ENCODE measurements around the gene GMPR.

The GMPR gene

DNA sequence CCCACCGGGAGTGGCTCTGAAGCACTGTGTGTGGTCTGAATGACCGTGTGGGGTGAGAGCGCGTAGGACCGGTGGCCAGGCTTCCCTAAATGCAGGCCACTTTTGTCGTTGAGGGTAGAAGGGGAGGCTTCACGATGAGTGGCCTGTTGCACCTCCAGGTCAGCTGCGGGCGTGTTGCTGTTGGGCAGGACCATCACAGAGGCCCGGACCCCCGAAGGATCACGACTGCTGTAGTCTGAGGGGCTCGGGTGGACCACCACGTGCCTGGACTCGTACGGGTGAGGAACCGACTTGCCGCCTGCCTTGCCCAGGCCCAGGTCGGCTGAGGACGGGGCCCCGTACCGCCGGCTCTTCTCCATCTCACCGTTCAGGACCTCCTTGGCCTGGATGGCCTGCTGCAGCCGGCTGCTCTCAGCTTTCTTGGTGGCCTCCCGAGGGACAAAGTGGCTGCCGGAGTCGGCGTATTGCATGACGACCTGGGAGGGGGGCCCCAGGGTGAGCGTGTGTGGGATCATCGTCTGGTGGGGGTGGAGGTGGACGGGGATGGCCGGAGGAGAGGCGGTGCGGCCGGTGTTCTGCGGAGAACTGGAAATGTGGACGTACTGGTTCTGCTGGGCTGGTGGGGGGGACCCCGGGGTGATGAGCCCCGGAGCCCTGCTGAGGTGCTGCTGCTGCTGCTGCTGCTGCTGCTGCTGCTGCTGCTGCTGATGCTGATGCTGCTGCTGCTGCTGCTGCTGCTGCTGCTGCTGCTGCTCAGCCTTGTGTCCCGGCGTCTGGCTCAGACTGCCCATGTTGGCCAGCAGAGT, 88.8 kb downstream of the GMPR start:
- DNase-seq (ENCODE audit: low read depth, low spot score): no peak
- Histone ChIP-seq H3K9me3 (ENCODE audit: control insufficient read depth, insufficient read depth, low read length) (no peaks in the 10 kb centered on the region), H3K36me3 (ENCODE audit: control insufficient read depth, insufficient read depth, low read length) (no peaks in the 10 kb centered on the region), H3K4me1 (ENCODE audit: control insufficient read depth, insufficient read depth, low read length) (peaks cover 2% of the 10 kb centered on the region; the same call in 1 of the 2 replicates), H3K27ac (ENCODE audit: low read length) (no peak overlapping the region), H3K4me3 (ENCODE audit: low read length) (no peak overlapping the region), H3K27me3 (ENCODE audit: control insufficient read depth, insufficient read depth, low read length) (no peaks in the 10 kb centered on the region)
- no CpG with 5 or more reads among the region's 43 CpGs for WGBS (ENCODE audit: insufficient coverage, insufficient read length)

DNA sequence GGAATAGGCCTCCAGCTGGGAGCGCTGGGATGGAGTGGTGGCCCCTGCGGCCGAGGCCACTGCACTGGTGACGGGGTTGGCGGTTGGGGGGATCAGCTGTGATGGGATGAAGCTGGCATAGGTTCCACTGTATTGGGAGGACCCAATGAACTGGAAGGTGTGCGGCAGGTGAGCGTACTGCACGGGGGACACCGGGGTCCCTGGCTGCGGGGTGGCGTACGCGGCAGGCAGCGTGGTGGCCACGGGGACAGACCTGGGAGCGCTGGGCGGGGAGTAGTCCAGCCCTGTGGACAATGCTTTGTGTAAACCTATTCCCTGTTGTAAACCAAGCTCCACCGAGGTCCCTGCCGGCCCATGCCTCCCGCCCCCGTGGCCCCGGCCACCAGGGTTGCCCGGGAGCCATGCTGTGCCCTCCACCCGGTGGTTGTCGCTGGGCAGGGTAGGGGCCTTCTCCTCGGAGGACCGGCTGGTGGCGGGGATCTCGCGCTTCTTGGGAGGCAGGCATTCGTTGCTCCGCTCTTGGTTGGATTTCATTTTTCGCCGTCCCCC, 89.5 kb downstream of the GMPR start:
- no peak overlapping the region for H3K27ac ChIP-seq (ENCODE audit: low read length)
- no peaks in the 10 kb centered on the region for H3K4me1 ChIP-seq (ENCODE audit: control insufficient read depth, insufficient read depth, low read length)
- no peaks in the 10 kb centered on the region for H3K27me3 ChIP-seq (ENCODE audit: control insufficient read depth, insufficient read depth, low read length)
- H3K4me3 ChIP-seq (ENCODE audit: low read length): no peak overlapping the region
- H3K9me3 ChIP-seq (ENCODE audit: control insufficient read depth, insufficient read depth, low read length): no peaks in the 10 kb centered on the region
- WGBS (ENCODE audit: insufficient coverage, insufficient read length): no CpG with 5 or more reads among the region's 34 CpGs
- no peak for DNase-seq (ENCODE audit: low read depth, low spot score)
- H3K36me3 ChIP-seq (ENCODE audit: control insufficient read depth, insufficient read depth, low read length): no peaks in the 10 kb centered on the region

DNA sequence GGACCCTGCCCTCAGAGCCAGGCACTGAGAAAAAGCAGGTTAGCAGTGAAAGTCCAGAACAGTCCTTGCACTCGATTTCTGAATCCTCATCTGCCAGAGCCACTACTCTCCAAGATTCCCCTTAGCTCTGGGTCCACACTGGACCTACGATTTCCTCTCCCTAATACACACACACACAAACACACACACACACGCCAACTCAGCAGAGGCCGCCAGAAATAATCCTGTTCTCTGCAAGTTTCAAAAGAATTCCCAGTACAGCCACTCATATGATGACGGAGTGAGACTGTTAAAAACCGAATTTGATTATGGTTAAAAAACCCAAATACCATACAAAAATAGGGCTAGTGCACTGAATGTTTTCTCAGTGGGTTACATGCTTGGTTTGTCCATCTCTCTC, 90.8 kb downstream of the GMPR start:
- no peaks in the 10 kb centered on the region for H3K9me3 ChIP-seq (ENCODE audit: control insufficient read depth, insufficient read depth, low read length)
- WGBS (ENCODE audit: insufficient coverage, insufficient read length): no CpG with 5 or more reads among the region's 6 CpGs
- H3K4me3 ChIP-seq (ENCODE audit: low read length): no peak overlapping the region
- no peaks in the 10 kb centered on the region for H3K27me3 ChIP-seq (ENCODE audit: control insufficient read depth, insufficient read depth, low read length)
- no peaks in the 10 kb centered on the region for H3K4me1 ChIP-seq (ENCODE audit: control insufficient read depth, insufficient read depth, low read length)
- H3K27ac ChIP-seq (ENCODE audit: low read length): no peak overlapping the region
- no peaks in the 10 kb centered on the region for H3K36me3 ChIP-seq (ENCODE audit: control insufficient read depth, insufficient read depth, low read length)
- no peak for DNase-seq (ENCODE audit: low read depth, low spot score)

DNA sequence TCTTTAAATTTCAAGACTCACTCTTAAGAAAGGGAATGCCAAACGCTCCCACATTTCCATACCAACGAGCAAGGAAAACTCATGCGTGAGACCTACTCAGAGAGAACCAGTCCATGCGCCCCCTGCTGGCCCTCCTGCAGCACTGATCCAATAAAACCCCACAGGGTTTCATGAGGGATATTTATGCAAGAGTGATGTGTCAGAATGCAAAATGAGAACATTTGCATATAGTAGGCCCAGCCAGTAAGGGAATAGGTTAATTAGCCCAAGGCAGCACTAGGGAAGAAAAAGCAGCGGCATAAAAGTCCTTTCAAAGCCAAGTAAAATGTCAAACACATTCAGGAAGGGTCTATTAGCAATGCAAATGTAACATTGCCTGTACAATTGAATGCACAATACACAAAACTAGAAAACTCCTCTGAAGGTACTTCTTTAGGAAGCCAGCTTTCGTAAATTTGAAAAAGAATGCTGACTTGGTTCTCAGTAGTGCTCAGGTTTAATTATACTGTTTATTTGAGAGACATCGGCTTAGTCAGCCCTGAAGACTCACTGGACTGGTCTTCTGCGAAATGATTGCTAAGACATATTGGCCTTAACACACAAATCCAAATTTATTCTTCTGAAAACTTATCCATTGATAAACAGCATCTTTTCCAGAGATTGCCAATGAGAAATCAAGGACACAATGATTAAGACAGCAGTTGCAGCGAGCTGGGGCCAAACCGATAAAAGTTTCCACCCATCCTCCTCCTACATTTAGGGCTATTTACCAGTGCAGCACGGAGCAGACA, 93.2 kb downstream of the GMPR start:
- Histone ChIP-seq H3K27ac (ENCODE audit: low read length) (no peak overlapping the region), H3K9me3 (ENCODE audit: control insufficient read depth, insufficient read depth, low read length) (no peaks in the 10 kb centered on the region), H3K4me1 (ENCODE audit: control insufficient read depth, insufficient read depth, low read length) (no peaks in the 10 kb centered on the region), H3K4me3 (ENCODE audit: low read length) (no peak overlapping the region), H3K27me3 (ENCODE audit: control insufficient read depth, insufficient read depth, low read length) (no peaks in the 10 kb centered on the region), H3K36me3 (ENCODE audit: control insufficient read depth, insufficient read depth, low read length) (no peaks in the 10 kb centered on the region)
- no peak for DNase-seq (ENCODE audit: low read depth, low spot score)
- no CpG with 5 or more reads among the region's 11 CpGs for WGBS (ENCODE audit: insufficient coverage, insufficient read length)

DNA sequence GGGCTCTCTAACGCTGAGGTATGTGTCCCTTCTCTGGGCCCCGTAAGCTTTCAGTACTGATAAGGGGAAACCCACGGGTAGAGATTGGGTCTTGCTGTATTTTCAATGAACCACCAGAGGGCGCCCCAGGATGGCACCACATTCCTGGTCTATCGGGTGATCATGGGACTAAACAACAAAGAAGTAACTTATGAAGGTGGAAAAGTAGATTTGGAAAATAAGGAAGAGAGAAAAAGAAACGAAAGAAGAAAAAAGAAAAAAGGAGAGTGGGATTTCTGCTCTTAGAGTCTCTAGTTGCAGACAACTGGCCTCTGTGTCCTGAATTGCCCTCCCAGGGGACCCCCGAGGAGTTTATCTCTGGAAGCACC, 93.8 kb downstream of the GMPR start:
- Histone ChIP-seq H3K27ac (ENCODE audit: low read length) (no peak overlapping the region), H3K27me3 (ENCODE audit: control insufficient read depth, insufficient read depth, low read length) (no peaks in the 10 kb centered on the region), H3K36me3 (ENCODE audit: control insufficient read depth, insufficient read depth, low read length) (no peaks in the 10 kb centered on the region), H3K9me3 (ENCODE audit: control insufficient read depth, insufficient read depth, low read length) (no peaks in the 10 kb centered on the region), H3K4me1 (ENCODE audit: control insufficient read depth, insufficient read depth, low read length) (no peaks in the 10 kb centered on the region), H3K4me3 (ENCODE audit: low read length) (no peak overlapping the region)
- WGBS (ENCODE audit: insufficient coverage, insufficient read length): 100% methylated on average over 1 of the region's 7 CpGs
- DNase-seq (ENCODE audit: low read depth, low spot score): no peak

DNA sequence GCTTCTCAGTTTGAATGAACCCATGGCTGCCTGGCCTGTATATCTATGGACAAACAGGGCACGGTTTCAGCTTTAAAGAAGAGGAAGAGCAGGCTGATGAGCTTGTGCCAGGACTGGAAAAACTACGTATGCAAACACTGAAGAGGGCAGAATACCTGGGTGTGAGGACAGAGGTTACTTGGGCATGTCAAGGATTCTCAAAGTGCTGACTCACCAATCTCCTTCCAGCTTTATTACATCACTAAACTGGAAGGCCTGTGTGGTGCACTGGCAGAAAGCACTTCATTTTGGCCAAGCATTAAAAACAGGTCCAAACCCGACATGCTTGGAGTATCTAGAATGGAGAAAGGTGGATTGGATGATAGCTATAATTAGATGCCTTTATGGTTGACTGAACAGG, 95.2 kb downstream of the GMPR start:
- H3K9me3 ChIP-seq (ENCODE audit: control insufficient read depth, insufficient read depth, low read length): no peaks in the 10 kb centered on the region
- no CpG with 5 or more reads among the region's 3 CpGs for WGBS (ENCODE audit: insufficient coverage, insufficient read length)
- no peak overlapping the region for H3K27ac ChIP-seq (ENCODE audit: low read length)
- no peak overlapping the region for H3K4me3 ChIP-seq (ENCODE audit: low read length)
- H3K36me3 ChIP-seq (ENCODE audit: control insufficient read depth, insufficient read depth, low read length): no peaks in the 10 kb centered on the region
- H3K27me3 ChIP-seq (ENCODE audit: control insufficient read depth, insufficient read depth, low read length): no peaks in the 10 kb centered on the region
- no peaks in the 10 kb centered on the region for H3K4me1 ChIP-seq (ENCODE audit: control insufficient read depth, insufficient read depth, low read length)
- DNase-seq (ENCODE audit: low read depth, low spot score): no peak

DNA sequence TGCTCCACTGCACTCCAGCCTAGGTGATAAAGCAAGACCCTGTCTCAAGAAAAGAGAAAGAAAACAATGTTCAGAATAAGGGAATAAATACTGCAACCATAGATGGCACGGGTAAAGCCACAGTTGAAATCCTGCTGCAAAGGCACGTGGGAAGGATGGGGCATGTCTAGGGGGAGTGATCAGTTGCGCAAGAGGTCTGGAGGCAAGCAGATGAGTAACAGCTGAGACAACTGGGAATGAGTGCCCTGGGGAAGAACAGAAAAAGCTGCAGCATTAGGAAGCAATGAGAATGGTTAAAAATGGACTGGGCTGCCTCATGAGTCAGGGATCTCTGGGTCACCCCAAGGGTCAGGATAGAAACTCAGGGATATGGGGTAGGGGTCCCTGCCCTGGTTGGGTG, 96.3 kb downstream of the GMPR start:
- Histone ChIP-seq H3K36me3 (ENCODE audit: control insufficient read depth, insufficient read depth, low read length) (no peaks in the 10 kb centered on the region), H3K27ac (ENCODE audit: low read length) (no peak overlapping the region), H3K27me3 (ENCODE audit: control insufficient read depth, insufficient read depth, low read length) (no peaks in the 10 kb centered on the region), H3K4me1 (ENCODE audit: control insufficient read depth, insufficient read depth, low read length) (no peaks in the 10 kb centered on the region), H3K4me3 (ENCODE audit: low read length) (no peak overlapping the region), H3K9me3 (ENCODE audit: control insufficient read depth, insufficient read depth, low read length) (no peaks in the 10 kb centered on the region)
- no CpG with 5 or more reads among the region's 3 CpGs for WGBS (ENCODE audit: insufficient coverage, insufficient read length)
- no peak for DNase-seq (ENCODE audit: low read depth, low spot score)

DNA sequence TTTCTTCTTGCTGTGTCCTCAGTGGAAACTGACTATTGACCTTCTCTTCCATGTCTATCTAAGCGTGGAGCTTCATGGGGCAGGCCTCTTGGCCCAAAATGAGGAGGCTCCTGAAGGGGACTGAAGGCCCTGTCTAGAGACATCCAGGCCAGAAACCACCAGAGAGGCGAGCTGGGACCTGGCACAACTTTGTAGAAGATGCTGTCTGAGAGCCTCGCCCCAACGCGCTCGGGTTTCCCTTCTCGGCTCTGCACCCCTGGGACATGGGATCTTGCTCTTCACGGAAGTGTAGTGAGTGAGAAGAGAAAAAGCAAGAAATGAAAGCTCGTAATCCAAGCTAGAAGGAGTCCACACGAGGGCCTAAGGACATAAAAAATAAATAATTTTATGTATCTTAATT, 96.8 kb downstream of the GMPR start:
- WGBS (ENCODE audit: insufficient coverage, insufficient read length): no CpG with 5 or more reads among the region's 10 CpGs
- H3K4me3 ChIP-seq (ENCODE audit: low read length): no peak overlapping the region
- no peak overlapping the region for H3K27ac ChIP-seq (ENCODE audit: low read length)
- no peaks in the 10 kb centered on the region; the same call in 1 of the 2 replicates for H3K9me3 ChIP-seq (ENCODE audit: control insufficient read depth, insufficient read depth, low read length)
- no peaks in the 10 kb centered on the region for H3K36me3 ChIP-seq (ENCODE audit: control insufficient read depth, insufficient read depth, low read length)
- no peaks in the 10 kb centered on the region for H3K4me1 ChIP-seq (ENCODE audit: control insufficient read depth, insufficient read depth, low read length)
- no peaks in the 10 kb centered on the region for H3K27me3 ChIP-seq (ENCODE audit: control insufficient read depth, insufficient read depth, low read length)
- DNase-seq (ENCODE audit: low read depth, low spot score): no peak

DNA sequence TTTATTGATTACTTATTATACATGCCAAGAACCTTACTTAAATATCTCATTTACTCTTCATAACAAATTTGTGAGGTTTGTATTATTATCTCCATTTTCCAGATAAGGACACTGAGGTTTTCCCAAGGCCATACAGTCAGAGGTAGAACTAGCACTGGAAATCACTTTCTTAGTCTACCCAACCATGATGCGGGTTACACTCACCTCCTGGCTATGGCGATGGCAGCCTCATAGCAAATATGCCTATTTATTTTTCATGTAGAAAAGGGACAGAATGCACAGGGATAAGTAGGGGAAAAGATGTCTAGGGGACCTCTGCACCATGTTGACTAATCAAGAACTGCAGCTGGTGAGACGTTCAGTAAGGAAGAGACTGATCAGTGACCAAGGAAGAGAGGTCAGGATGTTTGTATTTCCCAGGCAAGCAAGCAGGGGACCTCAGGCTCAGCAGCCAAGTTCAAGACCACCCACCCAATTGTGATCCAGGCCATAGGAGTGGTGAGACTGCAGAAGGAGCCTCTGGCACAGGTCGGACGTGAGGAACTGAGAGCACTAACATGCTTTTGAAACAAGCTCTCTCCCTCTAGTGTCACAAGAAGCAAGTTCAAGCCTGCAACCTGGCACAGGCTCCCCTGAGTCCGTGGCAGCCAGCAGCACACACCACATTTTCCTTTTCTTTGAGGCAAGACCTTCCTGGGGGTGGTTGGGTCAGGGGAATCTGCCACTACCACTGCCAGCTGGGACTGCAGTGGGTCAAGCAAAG, 97.8 kb downstream of the GMPR start:
- Histone ChIP-seq H3K4me3 (ENCODE audit: low read length) (no peak overlapping the region), H3K9me3 (ENCODE audit: control insufficient read depth, insufficient read depth, low read length) (no peaks in the 10 kb centered on the region; the same call in 1 of the 2 replicates), H3K4me1 (ENCODE audit: control insufficient read depth, insufficient read depth, low read length) (no peaks in the 10 kb centered on the region), H3K27me3 (ENCODE audit: control insufficient read depth, insufficient read depth, low read length) (no peaks in the 10 kb centered on the region), H3K27ac (ENCODE audit: low read length) (no peak overlapping the region), H3K36me3 (ENCODE audit: control insufficient read depth, insufficient read depth, low read length) (no peaks in the 10 kb centered on the region)
- no CpG with 5 or more reads among the region's 6 CpGs for WGBS (ENCODE audit: insufficient coverage, insufficient read length)
- DNase-seq (ENCODE audit: low read depth, low spot score): no peak

DNA sequence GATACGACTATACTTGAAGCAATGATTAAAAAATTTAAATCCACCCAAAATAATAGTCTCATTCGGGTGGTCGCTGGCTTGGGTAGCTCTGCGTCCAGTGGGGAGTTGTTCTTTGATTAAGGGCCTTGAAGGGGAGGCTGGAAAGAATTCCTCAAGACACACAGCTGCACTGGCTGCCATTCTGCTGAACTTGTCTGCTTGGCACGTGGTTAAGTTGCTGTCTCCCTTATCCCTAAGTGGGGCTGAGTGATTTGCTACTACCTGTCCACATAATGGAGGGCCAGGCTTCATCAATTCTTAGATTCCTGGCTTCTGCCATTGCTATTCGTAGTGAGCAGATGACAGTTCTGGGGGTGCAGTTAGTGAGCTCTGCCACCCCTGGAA, 98.5 kb downstream of the GMPR start:
- WGBS (ENCODE audit: insufficient coverage, insufficient read length): no CpG with 5 or more reads among the region's 6 CpGs
- H3K9me3 ChIP-seq (ENCODE audit: control insufficient read depth, insufficient read depth, low read length): no peaks in the 10 kb centered on the region; the same call in 1 of the 2 replicates

More for the DNA sequence above, 98.5 kb downstream of the GMPR start:
- Histone ChIP-seq H3K27me3 (ENCODE audit: control insufficient read depth, insufficient read depth, low read length) (no peaks in the 10 kb centered on the region), H3K27ac (ENCODE audit: low read length) (no peak overlapping the region), H3K4me1 (ENCODE audit: control insufficient read depth, insufficient read depth, low read length) (no peaks in the 10 kb centered on the region), H3K4me3 (ENCODE audit: low read length) (no peak overlapping the region), H3K36me3 (ENCODE audit: control insufficient read depth, insufficient read depth, low read length) (no peaks in the 10 kb centered on the region)
- no peak for DNase-seq (ENCODE audit: low read depth, low spot score)

Measured in iPS DF 6.9 (cell line).